Sigmoid colon (tissue), 7 donors: Measurements from ENCODE around the gene ITGB1. TPM values are rescaled to one million over a fixed set of nuclear protein-coding genes. Genes with fewer than 3 reads are reported as not detected.
"Not testable (repeated sequence)": the region's sequence is repeated elsewhere in the genome, so short reads cannot be mapped to it uniquely, and the experiment has no call there.

Source experiments
- DNase-seq: peaks from one replicate; pipeline ENCODE4 v3.0.0-alpha.2; 2019
- H3K27ac ChIP-seq, 4 donors: fragments of 200-600 bp; sonication (generic); one replicate each; pipeline ENCODE4 v1.5.1; 2016 to 2019; ENCODE audit warnings: mild to moderate bottlenecking in 1 of 4
- H3K27me3 ChIP-seq, 3 donors: fragments of 200-600 bp; sonication (generic); one replicate each; pipeline ENCODE4 v1.5.1; 2019; ENCODE audit warnings: mild to moderate bottlenecking in 1 of 3
- H3K36me3 ChIP-seq, 4 donors: fragments of 200-600 bp; sonication (generic); one replicate each; pipeline ENCODE4 v1.5.1; 2016 to 2019
- H3K4me1 ChIP-seq, 4 donors: fragments of 200-600 bp; sonication (generic); one replicate each; pipeline ENCODE4 v1.5.1; 2017 to 2019
- H3K4me3 ChIP-seq, 4 donors: fragments of 200-600 bp; sonication (generic); one replicate each; pipeline ENCODE4 v1.5.1; 2017 to 2019; ENCODE audit warnings: mild to moderate bottlenecking in 2 of 4, moderate library complexity in 1 of 4
- H3K9me3 ChIP-seq, 4 donors: fragments of 200-600 bp in 3 of 4; sonication (generic) in 3 of 4; one replicate each; pipeline versions ENCODE4 v1.5.1 to v1.6.1; 2013 to 2019
- EP300 ChIP-seq, 4 donors: sonication (generic); formaldehyde crosslinking; IDR thresholded peaks; one replicate each; pipeline ENCODE4 v1.6.1; 2017; ENCODE audit warnings: antibody characterized with exemption in 4 of 4
- POLR2A ChIP-seq, 2 donors: fragments of 450-650 bp; IDR thresholded peaks; one replicate each; pipeline ENCODE4 v1.6.1; 2016; ENCODE audit warnings: antibody characterized with exemption in 2 of 2, mild to moderate bottlenecking in 2 of 2, moderate library complexity in 2 of 2
- POLR2AphosphoS5 ChIP-seq, 4 donors: sonication (generic); formaldehyde crosslinking; IDR thresholded peaks; one replicate each; pipeline ENCODE4 v1.6.1; 2017; ENCODE audit warnings: antibody characterized with exemption in 4 of 4
- WGBS, 2 donors: extraction: QIAGEN DNeasy Blood & Tissue Kit; methylation state at CpG; one replicate each; pipeline ENCODE4 v1.1.7; 2013; 5-methylcytosine and 5-hydroxymethylcytosine counted together
- intact Hi-C: fragments of 100-400 bp; cut with DNase I; formaldehyde crosslinking; loops from one replicate; pipeline ENCODE4 v1.15.1; 2023
- polyA plus RNA-seq, 3 donors: library from polyadenylated mRNA; stranded (reverse); fragments of 200-250 nt; gene quantifications; one replicate each; pipeline ENCODE4 v1.2.3, GENCODE V29; 2013
- total RNA-seq, 4 donors: library from RNA; depleted of rRNA; stranded (reverse); fragments of >200 nt; gene quantifications; one replicate each; pipeline ENCODE4 v1.1.0, GENCODE V29; 2016
- TF ChIP-seq, protein P1 (sequence below), 4 experiments: fragments of 450-650 bp in 3 of 4; fragments of 200-600 bp in 1 of 4; IDR thresholded peaks; one replicate each; pipeline ENCODE4 v1.5.1; 2016 to 2019; ENCODE audit warnings: antibody characterized with exemption in 4 of 4, mild to moderate bottlenecking in 3 of 4, moderate library complexity in 2 of 4
- donor health status: healthy with polysubstance abuse.
- donor health status: Bipolar disorder and iron deficiency.
- donor health status: healthy.

The ITGB1 gene
- total and polyA plus RNA-seq, 7 donors, result 43.8 to 1,360 (median 588) TPM

DNA sequence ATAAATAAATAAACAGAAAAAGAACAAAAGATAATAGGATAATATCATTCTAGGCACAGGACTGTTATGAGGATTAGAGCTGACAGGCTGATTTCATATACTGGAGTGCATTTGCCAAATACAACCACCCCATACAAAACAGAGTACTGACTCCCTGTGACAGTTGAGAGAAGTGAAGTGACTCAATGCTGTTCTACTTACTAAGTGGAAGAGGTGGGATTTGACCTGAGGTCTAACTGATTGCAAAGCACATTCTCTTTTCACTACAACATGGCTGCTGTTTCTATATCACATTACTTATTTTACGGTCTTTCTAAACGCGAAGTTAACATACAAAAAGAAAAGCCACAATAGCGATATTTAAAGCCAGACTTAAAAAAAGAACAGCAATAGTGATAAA is 51.4 kb downstream of the ITGB1 start:
- no peak for DNase-seq
- TF ChIP-seq, protein P1, sequence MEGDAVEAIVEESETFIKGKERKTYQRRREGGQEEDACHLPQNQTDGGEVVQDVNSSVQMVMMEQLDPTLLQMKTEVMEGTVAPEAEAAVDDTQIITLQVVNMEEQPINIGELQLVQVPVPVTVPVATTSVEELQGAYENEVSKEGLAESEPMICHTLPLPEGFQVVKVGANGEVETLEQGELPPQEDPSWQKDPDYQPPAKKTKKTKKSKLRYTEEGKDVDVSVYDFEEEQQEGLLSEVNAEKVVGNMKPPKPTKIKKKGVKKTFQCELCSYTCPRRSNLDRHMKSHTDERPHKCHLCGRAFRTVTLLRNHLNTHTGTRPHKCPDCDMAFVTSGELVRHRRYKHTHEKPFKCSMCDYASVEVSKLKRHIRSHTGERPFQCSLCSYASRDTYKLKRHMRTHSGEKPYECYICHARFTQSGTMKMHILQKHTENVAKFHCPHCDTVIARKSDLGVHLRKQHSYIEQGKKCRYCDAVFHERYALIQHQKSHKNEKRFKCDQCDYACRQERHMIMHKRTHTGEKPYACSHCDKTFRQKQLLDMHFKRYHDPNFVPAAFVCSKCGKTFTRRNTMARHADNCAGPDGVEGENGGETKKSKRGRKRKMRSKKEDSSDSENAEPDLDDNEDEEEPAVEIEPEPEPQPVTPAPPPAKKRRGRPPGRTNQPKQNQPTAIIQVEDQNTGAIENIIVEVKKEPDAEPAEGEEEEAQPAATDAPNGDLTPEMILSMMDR (IDR thresholded peaks at IDR 0.05), result no peak
- no peak for TF ChIP-seq POLR2A (IDR thresholded peaks at IDR 0.05)
- no peak for TF ChIP-seq POLR2AphosphoS5 (IDR thresholded peaks at IDR 0.05)
- TF ChIP-seq EP300 (IDR thresholded peaks at IDR 0.05), result no peak
- Histone ChIP-seq H3K4me3 (no peak overlapping the region), H3K9me3 (no peaks in the 10 kb centered on the region), H3K36me3 (peaks cover 8 to 87% (median 21%) of the 10 kb centered on the region in 4 donors), H3K4me1 (no peaks in the 10 kb centered on the region), H3K27ac (no peak overlapping the region), H3K27me3 (no peaks in the 10 kb centered on the region)
- WGBS, 2 donors, result 89 to 94% methylated on average over 4 of the region's 4 CpGs
- intact Hi-C loops, result no loop called here

DNA sequence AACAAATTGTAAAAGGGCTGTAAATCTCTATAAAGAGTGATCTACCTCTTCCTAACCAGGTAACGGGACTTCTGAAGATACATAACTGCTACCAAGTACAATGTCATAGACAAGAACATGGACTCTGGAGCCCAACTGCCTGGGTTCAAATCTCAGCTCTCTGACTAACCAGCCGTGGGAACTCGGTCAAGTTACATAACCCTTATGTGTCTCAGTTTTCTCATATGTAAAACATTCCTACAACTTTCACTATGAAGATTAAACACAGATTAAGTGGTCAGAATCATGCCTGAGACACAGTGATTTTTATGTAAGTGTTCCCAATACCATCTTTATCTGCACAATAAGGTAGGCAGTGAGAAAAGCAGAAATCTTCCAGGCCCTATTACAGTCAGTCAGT is 52.6 kb downstream of the ITGB1 start:
- Histone ChIP-seq H3K4me3 (no peak overlapping the region), H3K36me3 (peaks cover 4 to 79% (median 16%) of the 10 kb centered on the region in 4 donors), H3K9me3 (no peaks in the 10 kb centered on the region), H3K27ac (no peak overlapping the region), H3K27me3 (no peaks in the 10 kb centered on the region), H3K4me1 (no peaks in the 10 kb centered on the region)
- TF ChIP-seq POLR2AphosphoS5 (IDR thresholded peaks at IDR 0.05) (no peak), EP300 (IDR thresholded peaks at IDR 0.05) (no peak), POLR2A (IDR thresholded peaks at IDR 0.05) (no peak)
- TF ChIP-seq, protein P1 (IDR thresholded peaks at IDR 0.05), result no peak
- intact Hi-C loops, result no loop called here
- WGBS, 2 donors, result 67 to 86% methylated on average over 3 of the region's 3 CpGs
- DNase-seq, result no peak

DNA sequence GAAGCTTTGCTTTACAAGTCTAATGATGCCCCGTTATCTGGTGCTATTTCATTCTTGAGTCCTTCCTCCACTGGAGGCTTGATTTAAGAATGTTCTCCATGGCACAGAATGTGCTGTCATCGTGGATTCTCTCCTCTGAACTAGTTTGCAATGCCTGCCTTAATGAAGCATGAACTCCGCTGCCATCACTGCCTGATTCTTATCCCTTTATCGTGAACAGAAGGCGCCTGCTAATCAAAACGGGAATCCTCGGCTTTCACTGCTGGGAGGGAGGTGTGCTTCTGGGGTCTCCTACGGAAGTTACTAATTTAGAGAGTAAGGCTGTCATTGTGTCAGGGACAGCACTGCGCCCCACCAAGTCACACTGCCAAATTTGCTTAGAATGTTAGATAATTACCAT is 56.2 kb downstream of the ITGB1 start:
- 95% methylated on average over 9 of the region's 9 CpGs for WGBS, 2 donors
- no peaks in the 10 kb centered on the region for H3K9me3 ChIP-seq
- intact Hi-C loops, result no loop called here
- no peak overlapping the region for H3K27ac ChIP-seq
- H3K4me3 ChIP-seq, result no peak overlapping the region
- H3K4me1 ChIP-seq, result no peaks in the 10 kb centered on the region
- TF ChIP-seq, protein P1 (IDR thresholded peaks at IDR 0.05), result no peak
- TF ChIP-seq POLR2A (IDR thresholded peaks at IDR 0.05) (no peak), EP300 (IDR thresholded peaks at IDR 0.05) (no peak), POLR2AphosphoS5 (IDR thresholded peaks at IDR 0.05) (no peak)
- no peak for DNase-seq
- H3K27me3 ChIP-seq, result no peaks in the 10 kb centered on the region
- H3K36me3 ChIP-seq, result peaks cover 0 to 71% (median 12%) of the 10 kb centered on the region in 4 donors

DNA sequence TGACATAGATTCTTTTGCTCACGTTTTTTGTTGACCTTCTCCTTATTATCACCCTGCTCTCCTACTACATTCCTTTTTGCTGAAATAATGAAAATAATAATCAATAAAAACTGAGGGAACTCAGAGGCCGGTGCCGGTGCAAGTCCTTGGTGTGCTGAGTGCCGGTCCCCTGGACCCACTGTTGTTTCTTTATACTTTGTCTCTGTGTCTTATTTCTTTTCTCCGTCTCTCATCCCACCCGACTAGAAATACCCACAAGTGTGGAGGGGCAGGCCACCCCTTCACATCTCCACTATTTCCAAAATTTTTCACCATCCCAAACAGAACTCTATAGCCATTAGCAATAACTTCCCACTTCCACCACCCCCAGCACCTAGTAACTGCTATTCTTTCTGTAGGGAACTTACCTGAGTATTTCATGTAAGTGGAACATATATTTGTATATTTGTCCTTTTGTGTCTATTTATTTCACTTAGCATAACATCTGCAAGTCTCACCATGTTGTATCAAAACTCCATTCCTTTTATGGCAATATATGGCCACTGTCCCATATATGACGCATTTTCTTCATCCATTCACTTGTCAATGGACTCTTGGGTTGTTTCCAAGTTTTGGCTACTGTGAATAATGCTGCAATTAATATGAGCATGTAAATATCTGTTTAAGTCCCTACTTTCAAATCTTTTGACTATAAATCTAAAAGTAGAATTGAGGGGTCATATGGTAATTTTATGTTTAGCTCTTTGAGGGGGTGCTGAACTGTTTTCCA is 62.6 kb downstream of the ITGB1 start:
- H3K4me1 ChIP-seq, DNase-seq, H3K9me3 ChIP-seq, intact Hi-C loops, H3K4me3 ChIP-seq, H3K27me3 ChIP-seq, H3K27ac ChIP-seq: not testable (repeated sequence)
- peaks cover 0 to 41% (median 12%) of the 10 kb centered on the region in 4 donors for H3K36me3 ChIP-seq
- WGBS, 2 donors, result 88 to 92% methylated on average over 7 of the region's 7 CpGs

DNA sequence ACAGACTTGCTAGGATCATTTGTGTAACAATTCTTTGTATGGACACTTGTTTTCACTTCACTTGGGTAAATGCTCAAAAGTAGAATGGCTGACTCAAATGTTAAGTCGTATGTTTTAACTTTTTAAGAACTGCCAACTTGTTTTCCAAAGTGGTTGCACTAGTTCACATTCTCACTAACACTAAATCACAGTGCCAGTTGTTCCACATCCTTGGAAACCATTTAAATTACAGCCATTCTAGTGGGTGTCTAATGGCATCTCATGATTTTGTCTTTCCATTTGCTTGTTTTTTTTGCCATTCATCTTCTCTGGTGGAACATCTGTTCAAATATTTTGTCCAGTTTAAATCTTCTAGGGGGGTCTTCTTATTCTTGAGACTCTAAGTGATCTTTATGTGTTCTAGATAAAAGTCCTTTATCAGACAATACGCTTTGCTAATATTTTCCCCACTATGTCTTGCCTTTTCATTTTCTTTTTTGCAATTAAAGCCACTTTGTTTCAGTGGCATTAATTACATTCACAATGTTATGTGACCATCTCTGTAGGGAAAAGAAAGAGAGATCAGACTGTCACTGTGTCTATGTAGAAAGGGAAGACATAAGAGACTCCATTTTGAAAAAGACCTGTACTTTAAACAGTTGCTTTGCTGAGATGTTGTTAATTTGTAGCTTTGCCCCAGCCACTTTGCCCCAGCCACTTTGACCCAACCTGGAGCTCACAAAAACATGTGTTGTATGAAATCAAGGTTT is 63.9 kb downstream of the ITGB1 start:
- no peaks in the 10 kb centered on the region for H3K27me3 ChIP-seq
- no peak overlapping the region for H3K27ac ChIP-seq
- DNase-seq, result no peak
- peaks cover 0 to 29% (median 12%) of the 10 kb centered on the region in 4 donors for H3K36me3 ChIP-seq
- TF ChIP-seq POLR2AphosphoS5 (IDR thresholded peaks at IDR 0.05), result no peak
- no peak for TF ChIP-seq POLR2A (IDR thresholded peaks at IDR 0.05)
- no peak for TF ChIP-seq EP300 (IDR thresholded peaks at IDR 0.05)
- TF ChIP-seq, protein P1 (IDR thresholded peaks at IDR 0.05), result no peak
- intact Hi-C loops, result no loop called here
- WGBS, 2 donors, result 95 to 96% methylated on average over 2 of the region's 2 CpGs
- H3K4me1 ChIP-seq, result peaks cover 0 to 4% (median 0%) of the 10 kb centered on the region in 4 donors
- H3K9me3 ChIP-seq, result no peaks in the 10 kb centered on the region
- no peak overlapping the region for H3K4me3 ChIP-seq
